ENCODE measurements around the gene LIG3.

GRCh38 chr17:35006961-35007360 is 26.6 kb downstream of the LIG3 start:
- TF ChIP-seq CTCF (IDR thresholded peaks at IDR 0.05; ENCODE audit: low read depth, low read length, missing input control) (no peak), TAF1 (conservative IDR thresholded peaks at IDR 0.05) (no peak), ZBTB33 (IDR thresholded peaks at IDR 0.05) (no peak), REST (IDR thresholded peaks at IDR 0.05) (no peak), EGR1 (IDR thresholded peaks at IDR 0.05; ENCODE audit: low read depth in 2 of 2) (no peak), RAD21 (IDR thresholded peaks at IDR 0.05) (no peak), GABPA (IDR thresholded peaks at IDR 0.05 in 1 of 2, conservative IDR thresholded peaks at IDR 0.05 in 1 of 2) (no peak), SP1 (IDR thresholded peaks at IDR 0.05) (no peak), MAX (IDR thresholded peaks at IDR 0.05) (no peak), FOXA1 (IDR thresholded peaks at IDR 0.05) (no peak), NR2F2 (IDR thresholded peaks at IDR 0.05) (no peak), JUND (IDR thresholded peaks at IDR 0.05) (no peak), YY1 (IDR thresholded peaks at IDR 0.05) (no peak), ATF3 (IDR thresholded peaks at IDR 0.05) (no peak)
